GM08714 (cell line): ENCODE results near the gene GAS7.
A peak's percentile ranks its signal among the peaks of the same experiment; 100 is the strongest.

Experiments used
- H3K4me3 ChIP-seq: fragments of 200-500 bp; sonication (Bioruptor generic); 2 replicates; pipeline ENCODE4 v1.5.1; 2014; ENCODE audit warnings: mild to moderate bottlenecking, low read length, inconsistent platforms
- ZNF274 ChIP-seq: IDR thresholded peaks from 2 replicates; pipeline ENCODE4 v1.6.1; 2012; ENCODE audit warnings: mild to moderate bottlenecking, low read depth, low read length

Gene GAS7

DNA sequence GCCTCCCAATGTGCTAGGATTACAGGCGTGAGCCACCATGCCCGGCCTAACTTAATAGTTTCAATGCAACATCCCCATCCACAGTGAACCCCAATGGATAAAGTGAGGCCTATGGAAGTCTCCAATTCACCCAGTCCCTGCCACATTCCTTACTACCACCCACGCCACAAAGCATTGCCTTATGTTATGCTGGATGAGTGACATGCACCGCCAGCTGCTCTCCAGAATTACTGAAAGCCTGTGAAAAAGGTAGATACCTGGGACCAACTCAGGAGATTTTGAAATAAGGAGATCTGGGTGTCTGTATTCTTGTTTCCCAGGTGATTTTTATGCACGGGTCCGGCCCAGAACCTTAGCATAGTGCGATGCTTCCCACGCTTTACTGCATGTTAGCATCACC, 16.9 kb upstream of the GAS7 start:
- H3K4me3 ChIP-seq, result no peak overlapping the region
- TF ChIP-seq ZNF274, result no peak

DNA sequence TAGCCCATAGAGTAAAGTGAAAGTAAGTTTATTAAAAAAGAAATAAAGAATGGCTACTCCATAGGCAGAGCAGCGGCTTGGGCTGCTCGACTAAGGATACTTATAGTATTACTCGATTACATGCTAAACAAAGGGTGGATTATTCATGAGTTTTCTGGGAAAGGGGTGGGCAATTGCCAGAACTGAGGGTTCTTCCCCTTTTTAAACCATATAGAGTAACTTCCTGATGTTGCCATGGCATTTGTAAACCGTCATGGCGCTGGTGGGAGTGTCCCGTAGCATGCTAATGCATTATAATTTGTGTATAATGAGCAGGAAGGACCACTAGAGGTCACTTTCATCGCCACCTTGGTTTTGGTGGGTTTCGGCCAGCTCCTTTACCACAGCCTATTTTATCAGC, 13.3 kb upstream of the GAS7 start:
- no peak for TF ChIP-seq ZNF274
- H3K4me3 ChIP-seq, result no peak overlapping the region

DNA sequence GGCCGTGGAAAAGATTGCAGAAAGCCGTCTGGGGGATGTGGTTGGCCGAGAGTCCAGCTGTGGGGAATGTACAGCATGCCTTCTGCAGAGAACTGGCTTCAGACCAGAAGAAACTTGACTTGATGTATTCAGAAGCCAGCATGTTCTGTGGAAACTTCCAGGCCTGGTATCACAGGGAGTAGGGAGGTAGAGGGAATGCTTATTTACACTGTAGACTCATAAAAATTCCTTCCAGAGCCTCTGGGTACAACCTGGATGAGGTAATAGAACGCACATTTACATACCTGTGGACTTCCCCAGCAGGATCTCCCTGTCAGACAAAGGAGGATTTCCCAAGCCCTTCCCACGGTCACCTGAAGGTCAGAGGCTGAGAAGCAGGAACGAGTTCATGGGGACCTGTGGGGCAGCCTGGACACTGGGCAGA, 11.8 kb upstream of the GAS7 start:
- H3K4me3 ChIP-seq, result no peak overlapping the region
- no peak for TF ChIP-seq ZNF274

DNA sequence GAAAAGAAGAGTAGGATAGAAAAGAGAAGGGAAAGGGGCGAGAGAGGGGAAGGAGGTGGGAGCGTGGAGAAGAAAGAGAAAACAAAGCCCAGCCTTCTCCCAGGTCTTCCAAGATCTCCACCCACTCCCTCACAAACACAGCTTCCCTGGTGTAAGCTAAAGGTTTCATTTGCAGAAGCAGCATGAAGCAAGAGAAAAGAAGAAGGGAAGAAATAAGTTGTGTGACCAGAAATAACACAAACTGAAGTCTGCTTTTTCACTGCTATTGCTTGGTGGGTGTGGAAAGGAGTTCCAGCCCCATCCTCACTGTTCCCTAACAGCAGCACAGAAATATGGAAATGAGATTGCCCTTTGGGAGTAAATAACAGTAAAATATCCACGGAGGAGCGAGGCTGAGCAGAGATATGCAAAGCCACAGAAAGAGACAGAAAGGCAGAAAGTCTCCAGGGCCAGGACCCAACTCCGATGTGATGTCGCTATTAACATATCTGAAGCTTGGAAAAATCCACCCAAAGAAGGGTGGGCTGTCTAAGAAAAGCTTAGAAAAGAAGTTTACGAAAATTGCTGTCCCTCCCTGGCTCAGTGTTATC, 10.3 kb upstream of the GAS7 start:
- no peak for TF ChIP-seq ZNF274
- H3K4me3 ChIP-seq, result no peak overlapping the region

DNA sequence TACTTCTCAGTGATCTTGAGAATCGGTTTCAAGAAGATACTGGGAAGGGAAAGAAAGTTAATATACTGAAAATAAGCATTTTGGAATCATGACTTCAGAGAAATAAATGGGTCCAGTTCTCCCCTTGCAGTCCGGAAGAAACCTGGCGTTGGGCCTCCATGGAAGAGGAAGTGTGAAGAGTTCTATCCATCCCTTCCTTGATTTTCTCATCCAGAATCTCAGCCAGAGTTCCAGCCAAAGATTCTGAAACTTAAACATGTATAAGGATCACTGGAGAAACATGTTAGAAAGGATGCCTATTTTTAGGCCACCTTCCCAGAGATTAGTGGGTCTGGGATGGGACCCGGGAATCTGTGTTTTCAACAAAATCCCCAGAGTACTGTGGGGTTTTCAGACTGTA, 8.7 kb upstream of the GAS7 start:
- TF ChIP-seq ZNF274, result no peak
- H3K4me3 ChIP-seq, result no peak overlapping the region

DNA sequence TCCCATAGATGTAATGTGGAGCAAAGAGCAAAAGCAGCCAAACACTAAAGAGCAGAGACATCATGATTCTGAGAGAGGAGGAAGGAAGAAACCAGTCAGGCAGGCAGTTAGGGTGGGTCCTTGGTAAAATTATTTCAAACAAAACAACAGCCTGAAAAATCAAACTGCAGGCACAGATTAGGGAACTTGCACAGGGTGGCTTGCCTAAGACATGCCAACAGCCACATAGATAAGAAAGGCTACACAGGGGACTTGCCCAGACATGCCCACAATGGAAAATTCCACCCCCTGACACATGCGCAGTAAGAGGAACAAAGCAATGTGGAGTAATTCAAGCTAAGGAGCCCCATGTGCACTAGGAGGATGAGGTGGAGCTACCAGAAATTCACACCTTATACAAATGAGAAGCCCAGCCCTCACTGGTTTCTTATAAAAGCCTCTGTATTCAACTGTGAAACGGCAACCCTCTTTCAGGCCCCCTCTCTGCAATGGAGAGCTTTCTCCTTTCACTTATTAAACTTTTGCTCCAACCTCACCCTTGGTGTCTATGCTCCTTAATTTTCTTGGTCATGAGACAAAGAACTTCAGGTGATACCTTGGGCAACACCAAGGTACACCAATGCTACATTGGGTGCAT, 7.3 kb upstream of the GAS7 start:
- TF ChIP-seq ZNF274, result no peak
- no peak overlapping the region for H3K4me3 ChIP-seq

DNA sequence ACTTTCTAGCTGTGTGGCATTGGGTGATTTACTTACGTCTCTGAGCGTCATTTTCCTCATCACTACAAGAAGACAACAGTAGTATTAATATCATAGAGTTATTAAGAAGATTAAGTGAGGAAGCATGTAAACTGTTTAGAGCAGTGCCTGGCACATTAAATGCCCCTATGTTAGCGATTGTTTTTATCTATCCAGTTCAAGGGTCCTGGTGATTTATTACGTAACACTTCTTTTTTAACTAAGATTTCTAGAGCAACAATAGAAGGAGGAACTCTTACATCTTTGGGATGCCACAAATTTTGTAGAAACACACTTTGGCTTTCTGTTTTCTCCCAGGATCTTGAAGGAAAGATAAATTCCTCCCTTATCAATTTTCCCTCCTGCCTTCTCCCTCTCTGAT, 3.3 kb upstream of the GAS7 start:
- TF ChIP-seq ZNF274, result no peak
- no peak overlapping the region for H3K4me3 ChIP-seq

DNA sequence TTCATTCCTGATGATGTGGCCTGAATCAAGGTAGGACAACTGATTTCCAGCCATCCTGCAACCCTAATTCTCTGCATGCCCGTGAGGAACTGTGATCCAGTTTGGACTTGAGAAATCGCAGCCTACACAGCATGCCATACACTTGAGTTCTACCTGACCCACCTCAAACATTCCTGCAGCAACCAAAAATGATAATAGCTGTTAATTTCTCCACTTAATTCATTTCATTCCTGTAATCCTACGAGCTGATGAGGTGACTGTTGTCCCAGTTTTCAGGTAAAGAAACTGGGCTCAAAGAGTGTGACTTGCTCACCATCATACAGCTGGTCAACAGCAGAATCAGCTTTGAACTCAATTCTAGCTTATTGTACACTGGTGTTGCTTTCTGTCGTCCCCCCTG, 2.2 kb upstream of the GAS7 start:
- no peak overlapping the region for H3K4me3 ChIP-seq
- TF ChIP-seq ZNF274, result no peak

DNA sequence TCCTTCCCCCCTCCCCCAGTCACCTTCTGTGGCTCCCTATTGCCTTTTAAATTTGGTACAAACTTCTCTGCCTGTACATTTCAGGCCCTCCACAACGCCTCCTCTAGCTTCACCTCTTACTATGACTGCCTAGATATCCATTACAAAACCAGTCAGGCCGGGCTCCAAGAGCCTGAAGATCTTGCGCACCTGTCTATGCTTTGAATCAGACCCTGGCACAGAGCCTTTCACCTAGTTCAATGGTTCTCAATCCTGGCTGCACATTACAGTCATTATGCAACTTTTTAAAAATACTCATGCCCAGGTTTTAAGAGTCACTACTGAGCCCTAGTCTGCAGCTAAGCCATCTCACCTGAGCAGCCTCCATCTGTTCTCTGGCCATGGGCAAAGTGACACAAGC, 1.6 kb upstream of the GAS7 start:
- H3K4me3 ChIP-seq, result no peak overlapping the region
- no peak for TF ChIP-seq ZNF274

DNA sequence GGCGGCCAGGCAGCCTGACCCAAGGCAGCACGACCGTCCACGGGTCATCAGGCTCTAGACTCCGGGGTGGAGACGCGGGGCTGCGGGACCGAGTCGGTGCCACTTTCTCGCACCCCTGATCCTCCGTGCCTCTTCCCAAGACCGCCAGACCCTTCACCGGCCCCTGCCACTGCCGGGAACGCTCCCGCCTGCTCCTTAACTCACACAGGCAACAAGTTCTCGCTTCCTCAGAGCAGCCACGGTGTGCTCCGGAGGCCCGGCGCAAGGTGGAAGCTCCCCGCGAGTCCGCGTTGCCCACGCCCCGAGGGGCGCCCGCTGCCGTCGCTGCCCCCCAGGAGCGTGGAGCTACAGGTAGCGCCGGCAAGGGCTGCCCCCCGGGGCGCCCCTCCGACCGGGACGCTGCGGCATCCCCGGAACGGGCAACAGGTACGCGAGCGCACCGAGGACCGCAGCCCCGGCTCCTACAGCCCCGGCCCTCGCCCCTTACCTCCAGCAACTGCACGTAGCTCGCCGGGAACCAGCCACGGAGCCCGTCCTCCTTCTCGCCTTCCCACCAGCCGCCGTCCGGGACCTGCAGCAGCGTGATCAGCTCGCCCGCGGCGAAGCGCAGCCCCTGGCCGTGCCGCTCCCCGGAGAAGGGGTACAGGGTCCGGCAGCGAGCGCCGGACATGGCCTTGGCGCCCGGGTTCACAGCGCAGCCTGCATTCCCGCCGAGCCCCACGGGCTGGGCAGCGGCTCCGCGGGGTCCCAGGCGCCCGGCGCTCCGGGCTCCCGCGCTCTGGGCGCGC, 491 bp downstream of the GAS7 start:
- H3K4me3 ChIP-seq, result peak overlapping the region; percentile 32; the same call in 1 of the 2 replicates
- TF ChIP-seq ZNF274, result no peak

DNA sequence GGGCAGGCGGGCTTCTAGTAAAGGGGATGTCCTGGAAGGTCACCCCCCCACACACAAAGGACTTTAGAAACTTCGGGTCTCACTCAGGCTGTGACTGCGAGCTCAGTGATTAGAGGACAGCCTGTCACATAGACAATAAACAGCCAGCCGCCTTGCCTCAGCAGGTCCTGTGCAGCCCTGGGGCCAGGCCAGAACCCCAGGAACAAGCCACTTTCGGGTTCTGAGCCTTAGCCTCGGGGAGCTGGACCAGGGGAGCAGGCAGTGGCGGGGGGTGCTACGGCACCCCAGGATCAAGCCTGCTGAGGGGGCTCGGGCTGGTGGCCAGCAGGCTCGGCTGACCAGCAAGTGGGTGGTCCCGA, 1.1 kb downstream of the GAS7 start:
- H3K4me3 ChIP-seq, result no peak overlapping the region
- no peak for TF ChIP-seq ZNF274

DNA sequence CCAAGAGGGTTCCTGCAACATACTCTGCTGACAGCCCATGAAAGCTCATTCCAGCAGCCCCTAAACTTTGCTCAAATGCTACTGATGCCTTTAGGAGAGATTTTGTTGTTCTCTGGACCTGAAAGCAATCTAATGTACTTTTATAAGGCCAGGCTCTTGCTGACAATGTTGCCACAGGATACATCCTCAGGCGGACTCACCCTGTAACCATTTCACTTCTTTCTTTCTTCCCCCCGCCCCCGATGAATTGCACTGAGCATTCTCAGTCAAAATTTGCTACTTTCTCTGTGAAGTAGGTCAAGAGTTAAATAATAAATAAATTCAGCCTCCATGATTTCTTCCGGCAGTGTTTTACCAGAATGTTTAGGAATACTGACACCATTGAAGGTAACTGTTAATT, 1.5 kb downstream of the GAS7 start:
- no peak for TF ChIP-seq ZNF274
- no peak overlapping the region for H3K4me3 ChIP-seq

DNA sequence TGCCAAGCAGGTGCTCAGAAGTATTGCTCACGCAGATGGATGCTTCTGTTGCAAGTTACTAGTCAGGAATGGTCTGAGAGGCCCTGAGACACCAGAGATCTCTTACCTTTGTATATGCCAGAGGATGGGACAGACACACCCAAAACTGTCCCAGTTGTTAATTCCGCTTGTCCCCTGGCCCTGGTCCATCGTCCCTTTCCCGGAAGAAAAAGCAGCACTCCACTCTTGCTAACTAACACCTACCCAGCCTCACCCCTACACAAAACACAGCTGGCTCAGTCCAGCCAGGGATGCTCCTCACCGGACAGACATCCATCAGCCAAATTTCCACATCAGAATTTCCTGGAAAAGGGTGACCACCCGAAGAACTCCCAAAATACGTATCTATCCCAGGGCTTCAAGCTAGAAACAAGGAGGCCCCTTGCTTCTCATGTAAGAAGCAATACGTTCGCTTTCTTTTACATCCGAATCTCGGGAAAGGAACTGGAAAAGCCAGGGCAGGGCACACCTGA, 2.0 kb downstream of the GAS7 start:
- no peak overlapping the region for H3K4me3 ChIP-seq

DNA sequence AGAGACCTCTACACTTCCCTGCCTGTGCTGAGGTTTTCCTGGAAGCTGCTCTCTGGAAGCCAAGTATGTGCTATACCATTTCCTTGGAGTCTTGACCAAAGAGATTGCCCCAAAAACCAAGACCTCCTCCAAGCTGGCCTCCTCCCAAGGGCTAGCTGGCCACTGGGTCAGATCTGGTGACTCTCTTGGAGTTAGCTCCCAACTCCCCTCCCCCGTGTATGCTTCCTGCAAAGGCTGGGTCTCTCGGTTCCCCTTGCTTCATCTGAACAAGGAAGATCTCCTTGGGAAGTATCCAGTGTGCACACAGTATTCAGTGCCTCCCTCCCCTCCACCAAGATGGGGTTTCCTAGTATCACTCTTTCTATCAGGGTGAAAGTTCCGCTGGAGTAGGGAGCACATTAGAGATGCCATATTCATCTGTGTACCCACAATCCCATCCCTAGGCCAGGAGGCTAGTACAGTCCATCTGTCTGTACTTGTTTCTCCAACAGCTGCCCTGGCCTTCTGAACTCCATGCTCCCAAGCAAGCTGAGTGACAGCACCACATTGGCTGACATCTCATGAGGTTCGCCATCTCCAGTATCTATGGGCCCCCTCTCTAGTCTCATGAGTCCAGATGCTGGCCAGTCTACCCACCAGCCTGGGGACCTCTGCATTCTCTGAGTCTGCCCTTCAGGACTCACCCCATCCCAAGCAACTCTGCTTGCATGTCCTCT, 3.2 kb downstream of the GAS7 start:
- no peak overlapping the region for H3K4me3 ChIP-seq
- no peak for TF ChIP-seq ZNF274

More for the DNA sequence above, 2.0 kb downstream of the GAS7 start:
- TF ChIP-seq ZNF274, result no peak
